Measurements from ENCODE around the gene CLSTN2.

The CLSTN2 gene

DNA sequence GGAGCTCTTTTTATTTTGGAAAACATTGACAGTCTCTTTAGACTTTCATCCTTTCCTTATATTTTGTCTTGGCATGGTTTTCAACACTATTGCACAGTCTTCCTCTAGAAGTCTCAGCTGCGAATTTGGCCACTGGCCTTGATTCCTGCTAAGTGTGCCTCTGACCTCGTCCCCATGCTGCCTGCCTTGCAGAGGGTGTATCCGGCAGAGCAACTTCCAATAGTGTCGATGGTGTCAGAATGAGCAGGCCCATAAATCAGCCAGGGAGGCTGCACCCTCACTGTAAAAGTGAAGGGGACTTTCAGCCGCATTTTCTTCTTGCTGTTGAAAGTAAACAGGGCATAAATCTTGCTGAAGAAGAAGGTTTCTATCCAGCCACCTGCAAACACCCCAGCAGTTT, 406.2 kb downstream of the CLSTN2 start:
- Histone ChIP-seq H3K36me3 (no peaks in the 10 kb centered on the region), H3K27me3 (ENCODE audit: insufficient read depth, low read depth, severe bottlenecking) (no peaks in the 10 kb centered on the region), H3K4me3 (ENCODE audit: low read depth, low read length) (no peak overlapping the region), H3K27ac (no peak overlapping the region), H3K9me3 (ENCODE audit: severe bottlenecking) (no peaks in the 10 kb centered on the region)
- TF ChIP-seq, protein P1, sequence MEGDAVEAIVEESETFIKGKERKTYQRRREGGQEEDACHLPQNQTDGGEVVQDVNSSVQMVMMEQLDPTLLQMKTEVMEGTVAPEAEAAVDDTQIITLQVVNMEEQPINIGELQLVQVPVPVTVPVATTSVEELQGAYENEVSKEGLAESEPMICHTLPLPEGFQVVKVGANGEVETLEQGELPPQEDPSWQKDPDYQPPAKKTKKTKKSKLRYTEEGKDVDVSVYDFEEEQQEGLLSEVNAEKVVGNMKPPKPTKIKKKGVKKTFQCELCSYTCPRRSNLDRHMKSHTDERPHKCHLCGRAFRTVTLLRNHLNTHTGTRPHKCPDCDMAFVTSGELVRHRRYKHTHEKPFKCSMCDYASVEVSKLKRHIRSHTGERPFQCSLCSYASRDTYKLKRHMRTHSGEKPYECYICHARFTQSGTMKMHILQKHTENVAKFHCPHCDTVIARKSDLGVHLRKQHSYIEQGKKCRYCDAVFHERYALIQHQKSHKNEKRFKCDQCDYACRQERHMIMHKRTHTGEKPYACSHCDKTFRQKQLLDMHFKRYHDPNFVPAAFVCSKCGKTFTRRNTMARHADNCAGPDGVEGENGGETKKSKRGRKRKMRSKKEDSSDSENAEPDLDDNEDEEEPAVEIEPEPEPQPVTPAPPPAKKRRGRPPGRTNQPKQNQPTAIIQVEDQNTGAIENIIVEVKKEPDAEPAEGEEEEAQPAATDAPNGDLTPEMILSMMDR (IDR thresholded peaks at IDR 0.05; ENCODE audit: low read depth, low read length), result no peak
- no peak for DNase-seq

DNA sequence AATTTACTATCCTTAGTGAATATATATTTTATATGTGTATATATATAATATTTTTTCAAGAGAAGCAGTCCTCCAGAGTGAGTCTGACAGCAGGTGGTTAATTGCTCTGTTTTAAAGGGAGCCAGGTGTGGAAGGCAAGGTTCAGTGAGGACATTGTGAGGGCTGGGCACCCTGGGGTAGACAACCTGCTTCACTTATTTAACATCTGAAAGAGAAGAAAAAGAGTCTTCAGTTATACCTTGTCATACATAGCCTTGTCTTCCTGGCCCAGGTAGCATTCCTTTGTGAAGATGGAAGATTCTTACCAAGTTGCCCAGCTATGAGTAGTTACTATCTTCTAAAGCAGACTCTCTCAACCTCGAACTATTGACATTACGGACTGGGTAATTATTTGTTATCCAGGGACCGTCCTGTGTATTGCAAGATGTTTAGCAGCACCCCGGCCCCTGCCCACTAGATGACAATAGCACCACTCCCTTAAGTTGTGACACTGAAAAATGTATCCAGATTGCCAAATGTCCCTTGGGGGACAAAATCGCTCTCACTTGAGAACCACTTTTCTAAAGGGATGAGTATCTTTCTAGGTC, 406.9 kb downstream of the CLSTN2 start:
- Histone ChIP-seq H3K36me3 (no peaks in the 10 kb centered on the region), H3K4me3 (ENCODE audit: low read depth, low read length) (no peak overlapping the region), H3K27me3 (ENCODE audit: insufficient read depth, low read depth, severe bottlenecking) (no peaks in the 10 kb centered on the region), H3K9me3 (ENCODE audit: severe bottlenecking) (no peaks in the 10 kb centered on the region), H3K27ac (no peak overlapping the region)
- DNase-seq, result no peak
- TF ChIP-seq, protein P1 (IDR thresholded peaks at IDR 0.05; ENCODE audit: low read depth, low read length), result no peak

DNA sequence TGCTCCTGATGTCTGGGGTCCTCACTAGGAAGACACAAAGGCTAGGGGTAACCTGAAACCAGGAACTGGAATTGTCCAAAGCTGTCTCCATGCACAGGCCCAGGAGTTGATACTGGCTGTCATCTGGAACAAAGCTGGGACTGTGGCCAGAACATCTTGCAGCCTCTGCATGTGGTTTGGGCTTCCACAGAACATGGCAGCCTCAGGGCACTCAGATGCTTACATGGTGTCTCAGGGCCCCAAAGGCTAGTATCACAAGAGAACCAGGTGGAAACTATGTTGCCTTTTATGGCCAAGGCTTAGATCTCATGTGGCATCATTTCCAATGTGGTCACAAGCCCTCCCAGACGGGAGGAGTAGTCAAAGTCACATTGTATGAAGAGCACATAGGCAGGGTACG, 407.7 kb downstream of the CLSTN2 start:
- no peak overlapping the region for H3K4me3 ChIP-seq (ENCODE audit: low read depth, low read length)
- no peaks in the 10 kb centered on the region for H3K9me3 ChIP-seq (ENCODE audit: severe bottlenecking)
- H3K27me3 ChIP-seq (ENCODE audit: insufficient read depth, low read depth, severe bottlenecking), result no peaks in the 10 kb centered on the region
- TF ChIP-seq, protein P1 (IDR thresholded peaks at IDR 0.05; ENCODE audit: low read depth, low read length), result no peak
- no peak overlapping the region for H3K27ac ChIP-seq
- no peak for DNase-seq
- H3K36me3 ChIP-seq, result no peaks in the 10 kb centered on the region

DNA sequence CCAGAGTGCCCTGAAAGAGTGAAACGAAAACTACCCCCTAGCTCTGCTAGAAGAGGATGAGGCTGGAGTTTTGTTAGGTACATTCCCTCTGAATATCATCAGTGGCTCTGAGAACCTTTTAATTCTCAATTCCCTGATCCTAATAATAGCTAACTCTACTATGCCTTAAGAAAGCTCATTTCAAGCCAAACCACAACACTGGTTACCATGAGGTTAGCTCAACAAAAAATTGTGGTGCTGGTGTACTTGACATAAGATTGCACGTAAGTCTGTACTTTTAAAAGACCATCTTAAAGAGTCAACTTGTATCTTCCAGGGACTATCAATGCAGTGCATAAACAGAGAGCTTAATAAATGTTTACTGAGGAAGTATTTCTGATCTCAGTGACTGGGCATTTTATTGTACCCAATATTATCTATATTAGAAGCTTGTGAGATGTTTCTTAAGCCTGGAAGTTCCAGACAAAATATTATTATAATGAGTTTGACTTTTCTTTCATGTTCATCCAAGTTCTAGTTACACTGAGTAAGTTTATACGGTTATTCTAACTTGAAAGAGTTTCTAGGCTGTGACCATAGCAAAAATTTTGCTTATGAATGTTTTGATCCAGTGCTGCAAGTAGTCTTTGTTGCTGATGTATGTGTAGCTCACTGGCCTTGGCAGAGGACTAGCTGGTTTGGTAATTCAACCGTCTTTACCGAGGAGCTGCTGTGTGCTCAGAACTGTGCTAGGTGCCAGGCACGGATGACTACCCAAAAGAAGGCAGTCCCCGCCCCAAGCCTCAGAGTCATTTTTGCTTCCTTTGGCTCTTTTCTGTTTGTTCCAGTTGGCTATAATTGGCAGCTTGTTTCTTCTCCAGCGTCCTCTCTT, 408.5 kb downstream of the CLSTN2 start:
- Histone ChIP-seq H3K36me3 (no peaks in the 10 kb centered on the region), H3K27ac (no peak overlapping the region), H3K4me3 (ENCODE audit: low read depth, low read length) (no peak overlapping the region), H3K27me3 (ENCODE audit: insufficient read depth, low read depth, severe bottlenecking) (no peaks in the 10 kb centered on the region), H3K9me3 (ENCODE audit: severe bottlenecking) (no peaks in the 10 kb centered on the region)
- DNase-seq, result no peak
- TF ChIP-seq, protein P1 (IDR thresholded peaks at IDR 0.05; ENCODE audit: low read depth, low read length), result no peak

DNA sequence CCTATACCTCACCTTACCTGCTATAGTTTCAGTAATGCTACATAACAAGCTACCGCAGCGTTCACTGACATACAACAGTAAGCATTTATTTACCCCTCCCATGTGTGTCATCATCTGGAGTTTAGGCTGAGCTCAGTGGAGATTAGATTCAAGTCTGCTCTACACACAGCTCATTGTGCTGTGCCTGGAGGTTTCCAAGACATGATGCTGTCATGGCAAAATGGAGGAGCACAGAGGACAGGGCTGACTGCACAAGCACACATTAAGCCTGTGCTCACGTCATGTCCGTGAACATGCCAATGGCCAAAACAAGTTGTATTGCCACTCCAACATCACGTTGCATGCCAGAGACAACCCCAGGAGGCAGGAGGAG, 409.1 kb downstream of the CLSTN2 start:
- H3K4me3 ChIP-seq (ENCODE audit: low read depth, low read length), result no peak overlapping the region
- no peak overlapping the region for H3K27ac ChIP-seq
- no peak for DNase-seq
- TF ChIP-seq, protein P1 (IDR thresholded peaks at IDR 0.05; ENCODE audit: low read depth, low read length), result no peak
- H3K9me3 ChIP-seq (ENCODE audit: severe bottlenecking), result no peaks in the 10 kb centered on the region
- H3K36me3 ChIP-seq, result no peaks in the 10 kb centered on the region
- no peaks in the 10 kb centered on the region for H3K27me3 ChIP-seq (ENCODE audit: insufficient read depth, low read depth, severe bottlenecking)

All from WERI-Rb-1 (cell line).